Astrocyte (in vitro differentiated cells and primary cell): Measurements from ENCODE around the gene SEL1L. TPM values are rescaled to one million over a fixed set of nuclear protein-coding genes. Genes with fewer than 3 reads are reported as not detected.

Source experiments
- DNase-seq: peaks from one replicate; pipeline ENCODE4 v3.0.0-alpha.2; 2010; ENCODE audit warnings: low read depth
- FAIRE-seq: peaks from 2 replicates; lab custom pipeline; 2011; peaks lifted over from hg19 to GRCh38; lab: Jason Lieb, UNC
- H2AFZ ChIP-seq: 2 replicates; pipeline ENCODE4 v1.6.0; 2012; ENCODE audit warnings: low read depth, low read length, inconsistent platforms
- H3K27ac ChIP-seq: 2 replicates; pipeline ENCODE4 v1.5.1; 2011; ENCODE audit warnings: low read depth, low read length, inconsistent platforms
- H3K27me3 ChIP-seq: 2 replicates; pipeline ENCODE4 v1.6.0; 2011; ENCODE audit warnings: low read length, inconsistent platforms; ENCODE audit not compliant: insufficient read depth
- H3K36me3 ChIP-seq: 2 replicates; pipeline ENCODE4 v1.5.1; 2011; ENCODE audit warnings: low read length, inconsistent platforms; ENCODE audit not compliant: insufficient read depth
- H3K4me1 ChIP-seq: 2 replicates; pipeline ENCODE4 v1.5.1; 2011; ENCODE audit warnings: low read length, inconsistent platforms; ENCODE audit not compliant: insufficient read depth
- H3K4me2 ChIP-seq: 2 replicates; pipeline ENCODE4 v1.6.0; 2012; ENCODE audit warnings: low read length, inconsistent platforms
- H3K4me3 ChIP-seq: 2 replicates; pipeline ENCODE4 v1.5.1; 2011; ENCODE audit warnings: low read depth, mild to moderate bottlenecking, low read length, inconsistent platforms; ENCODE audit not compliant: insufficient read depth
- H3K79me2 ChIP-seq: 2 replicates; pipeline ENCODE4 v1.6.0; 2012; ENCODE audit warnings: mild to moderate bottlenecking, low read length, inconsistent platforms; ENCODE audit not compliant: insufficient read depth
- H3K9ac ChIP-seq: 2 replicates; pipeline ENCODE4 v1.6.0; 2012; ENCODE audit warnings: mild to moderate bottlenecking, low read length, inconsistent platforms
- H3K9me3 ChIP-seq: 2 replicates; pipeline ENCODE4 v1.5.1; 2012; ENCODE audit warnings: low read depth, mild to moderate bottlenecking, low read length, inconsistent platforms; ENCODE audit not compliant: insufficient read depth
- H4K20me1 ChIP-seq: 2 replicates; pipeline ENCODE4 v1.6.0; 2012; ENCODE audit warnings: low read length, inconsistent platforms; ENCODE audit not compliant: insufficient read depth
- H3K27ac Mint-ChIP-seq: one replicate; pipeline ENCODE4 v1.8.0; 2021; ENCODE audit warnings: mild to moderate bottlenecking, mixed read lengths; ENCODE audit not compliant: unreplicated experiment
- H3K27me3 Mint-ChIP-seq: one replicate; pipeline ENCODE4 v1.8.0; 2021; ENCODE audit warnings: low read depth, mixed read lengths; ENCODE audit not compliant: unreplicated experiment
- H3K36me3 Mint-ChIP-seq: one replicate; pipeline ENCODE4 v1.8.0; 2021; ENCODE audit warnings: low read depth, mixed read lengths; ENCODE audit not compliant: unreplicated experiment
- H3K4me1 Mint-ChIP-seq: one replicate; pipeline ENCODE4 v1.8.0; 2021; ENCODE audit warnings: low read depth, mixed read lengths; ENCODE audit not compliant: unreplicated experiment
- H3K4me3 Mint-ChIP-seq: one replicate; pipeline ENCODE4 v1.8.0; 2021; ENCODE audit warnings: mild to moderate bottlenecking, moderate library complexity, mixed read lengths; ENCODE audit not compliant: unreplicated experiment
- H3K9me3 Mint-ChIP-seq: one replicate; pipeline ENCODE4 v1.8.0; 2021; ENCODE audit warnings: mild to moderate bottlenecking, mixed read lengths; ENCODE audit not compliant: unreplicated experiment
- EZH2 ChIP-seq: IDR thresholded peaks from 2 replicates; pipeline ENCODE4 v1.6.1; 2012; ENCODE audit warnings: mild to moderate bottlenecking, low read length, inconsistent platforms; ENCODE audit not compliant: insufficient read depth
- total RNA-seq: library from RNA; stranded (reverse); gene quantifications from 2 replicates; pipeline ENCODE4 v1.2.1, GENCODE V29; 2021
- TF ChIP-seq, protein P1 (sequence below): IDR thresholded peaks from 2 replicates; pipeline ENCODE4 v1.5.1; 2011; ENCODE audit warnings: low read depth, mild to moderate bottlenecking, inconsistent platforms, low read length, moderate library complexity; ENCODE audit not compliant: insufficient read depth

SEL1L gene
- total RNA-seq, 1 donor from 2014 or later = 108 TPM

- Mint-ChIP-seq H3K27me3 (no peaks in the 10 kb centered on the region), H3K27ac (no peak overlapping the region), H3K4me1 (peaks cover 9% of the 10 kb centered on the region), H3K4me3 (no peak overlapping the region), H3K9me3 (peaks cover 1% of the 10 kb centered on the region), H3K36me3 (no peaks in the 10 kb centered on the region)
- Histone ChIP-seq H3K36me3 (no peaks in the 10 kb centered on the region), H3K4me3 (no peak overlapping the region), H3K27ac (no peak overlapping the region), H4K20me1 (no peaks in the 10 kb centered on the region), H2AFZ (no peak overlapping the region), H3K79me2 (no peaks in the 10 kb centered on the region), H3K4me1 (no peaks in the 10 kb centered on the region), H3K9me3 (no peaks in the 10 kb centered on the region), H3K9ac (no peak overlapping the region), H3K4me2 (no peak overlapping the region), H3K27me3 (no peaks in the 10 kb centered on the region)
- DNase-seq = no peak
- FAIRE-seq = no peak
- TF ChIP-seq EZH2 = no peak
- TF ChIP-seq, protein P1, sequence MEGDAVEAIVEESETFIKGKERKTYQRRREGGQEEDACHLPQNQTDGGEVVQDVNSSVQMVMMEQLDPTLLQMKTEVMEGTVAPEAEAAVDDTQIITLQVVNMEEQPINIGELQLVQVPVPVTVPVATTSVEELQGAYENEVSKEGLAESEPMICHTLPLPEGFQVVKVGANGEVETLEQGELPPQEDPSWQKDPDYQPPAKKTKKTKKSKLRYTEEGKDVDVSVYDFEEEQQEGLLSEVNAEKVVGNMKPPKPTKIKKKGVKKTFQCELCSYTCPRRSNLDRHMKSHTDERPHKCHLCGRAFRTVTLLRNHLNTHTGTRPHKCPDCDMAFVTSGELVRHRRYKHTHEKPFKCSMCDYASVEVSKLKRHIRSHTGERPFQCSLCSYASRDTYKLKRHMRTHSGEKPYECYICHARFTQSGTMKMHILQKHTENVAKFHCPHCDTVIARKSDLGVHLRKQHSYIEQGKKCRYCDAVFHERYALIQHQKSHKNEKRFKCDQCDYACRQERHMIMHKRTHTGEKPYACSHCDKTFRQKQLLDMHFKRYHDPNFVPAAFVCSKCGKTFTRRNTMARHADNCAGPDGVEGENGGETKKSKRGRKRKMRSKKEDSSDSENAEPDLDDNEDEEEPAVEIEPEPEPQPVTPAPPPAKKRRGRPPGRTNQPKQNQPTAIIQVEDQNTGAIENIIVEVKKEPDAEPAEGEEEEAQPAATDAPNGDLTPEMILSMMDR = no peak
Observed at GRCh38 chr14:81561084-81561775, 27.6 kb upstream of the SEL1L start.

GRCh38 chr14:81559385-81559784, 25.7 kb upstream of the SEL1L start:
- Mint-ChIP-seq H3K4me1 (peaks cover 9% of the 10 kb centered on the region), H3K36me3 (no peaks in the 10 kb centered on the region), H3K27ac (no peak overlapping the region), H3K27me3 (no peaks in the 10 kb centered on the region), H3K9me3 (peaks cover 1% of the 10 kb centered on the region), H3K4me3 (no peak overlapping the region)
- TF ChIP-seq, protein P1 = no peak
- no peak for TF ChIP-seq EZH2
- H3K9me3 ChIP-seq = no peaks in the 10 kb centered on the region
- no peaks in the 10 kb centered on the region for H3K27me3 ChIP-seq
- H3K4me1 ChIP-seq = no peaks in the 10 kb centered on the region
- no peak overlapping the region for H3K4me3 ChIP-seq
- no peak for FAIRE-seq
- H2AFZ ChIP-seq = no peak overlapping the region
- H3K36me3 ChIP-seq = no peaks in the 10 kb centered on the region
- H4K20me1 ChIP-seq = no peaks in the 10 kb centered on the region
- no peak overlapping the region for H3K9ac ChIP-seq
- DNase-seq = no peak
- no peaks in the 10 kb centered on the region for H3K79me2 ChIP-seq
- H3K4me2 ChIP-seq = no peak overlapping the region
- no peak overlapping the region for H3K27ac ChIP-seq

DNA sequence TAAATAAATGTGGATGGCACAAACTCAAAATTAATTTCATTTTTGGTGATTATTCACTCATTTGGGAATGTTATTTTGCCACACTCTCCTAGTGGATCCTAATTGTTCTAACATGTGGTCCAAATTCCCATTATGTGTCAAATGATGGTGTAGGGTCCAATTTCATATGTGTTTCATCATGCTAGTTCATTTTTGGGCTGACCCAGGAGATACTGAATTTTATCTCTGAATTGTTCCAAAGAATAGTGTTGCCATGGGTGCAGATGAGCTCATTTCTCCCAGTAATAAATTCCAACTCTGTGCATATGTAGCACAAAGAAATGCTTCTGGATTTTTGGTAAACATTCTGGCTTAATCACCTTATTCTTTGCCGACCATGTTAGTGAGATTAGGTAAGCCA, 23.5 kb upstream of the SEL1L start:
- no peak for FAIRE-seq
- Mint-ChIP-seq H3K36me3 (no peaks in the 10 kb centered on the region), H3K27ac (no peak overlapping the region), H3K4me3 (no peak overlapping the region), H3K27me3 (no peaks in the 10 kb centered on the region), H3K4me1 (peaks cover 3% of the 10 kb centered on the region), H3K9me3 (peaks cover 5% of the 10 kb centered on the region)
- Histone ChIP-seq H3K9ac (no peak overlapping the region), H3K9me3 (no peaks in the 10 kb centered on the region), H3K27me3 (no peaks in the 10 kb centered on the region), H2AFZ (no peak overlapping the region), H4K20me1 (no peaks in the 10 kb centered on the region), H3K4me1 (no peaks in the 10 kb centered on the region), H3K4me2 (no peak overlapping the region), H3K36me3 (no peaks in the 10 kb centered on the region), H3K27ac (no peak overlapping the region), H3K4me3 (no peak overlapping the region), H3K79me2 (no peaks in the 10 kb centered on the region)
- no peak for DNase-seq
- no peak for TF ChIP-seq EZH2
- TF ChIP-seq, protein P1 = no peak
